Chondrocyte (in vitro differentiated cells): Measurements from ENCODE around the gene MAFB. TPM values are rescaled to one million over a fixed set of nuclear protein-coding genes. Genes with fewer than 3 reads are reported as not detected.
A peak's percentile ranks its signal among the peaks of the same experiment; 100 is the strongest.

Experiments used
- DNase-seq: peaks from one replicate; pipeline ENCODE4 v3.0.0; 2021; ENCODE audit warnings: mixed read lengths, low spot score
- H3K27ac Mint-ChIP-seq: one replicate; pipeline ENCODE4 v1.8.0; 2021; ENCODE audit warnings: mild to moderate bottlenecking, moderate library complexity, mixed read lengths; ENCODE audit not compliant: unreplicated experiment
- H3K27me3 Mint-ChIP-seq: 2 replicates; pipeline ENCODE4 v1.8.0; 2021; ENCODE audit warnings: low read depth, mixed read lengths
- H3K36me3 Mint-ChIP-seq: 2 replicates; pipeline ENCODE4 v1.8.0; 2021; ENCODE audit warnings: low read depth, mixed read lengths
- H3K4me1 Mint-ChIP-seq: 2 replicates; pipeline ENCODE4 v1.8.0; 2021; ENCODE audit warnings: low read depth, mild to moderate bottlenecking, mixed read lengths
- H3K4me3 Mint-ChIP-seq: one replicate; pipeline ENCODE4 v1.8.0; 2021; ENCODE audit warnings: mild to moderate bottlenecking, moderate library complexity, mixed read lengths; ENCODE audit not compliant: unreplicated experiment
- H3K9me3 Mint-ChIP-seq: 2 replicates; pipeline ENCODE4 v1.8.0; 2021; ENCODE audit warnings: low read depth, mixed read lengths
- CTCF ChIP-seq: fragments of 200-600 bp; sonication (generic); IDR thresholded peaks from 2 replicates; pipeline ENCODE4 v1.5.0; 2021; ENCODE audit warnings: antibody characterized with exemption, mild to moderate bottlenecking, moderate library complexity
- total RNA-seq: library from RNA; stranded (reverse); gene quantifications from 3 replicates; pipeline ENCODE4 v1.2.1, GENCODE V29; 2021

Gene MAFB
- total RNA-seq, 1 donor from 2014 or later, result 4.2 TPM

GRCh38 chr20:40651151-40651550, 37.9 kb downstream of the MAFB start:
- Mint-ChIP-seq H3K36me3 (no peaks in the 10 kb centered on the region), H3K4me1 (peaks cover 59% of the 10 kb centered on the region), H3K27ac (peak overlapping the region; percentile 39), H3K9me3 (no peaks in the 10 kb centered on the region), H3K4me3 (no peak overlapping the region), H3K27me3 (no peaks in the 10 kb centered on the region)
- no peak for DNase-seq
- no peak for TF ChIP-seq CTCF

GRCh38 chr20:40650707-40651106, 38.3 kb downstream of the MAFB start:
- Mint-ChIP-seq H3K36me3 (no peaks in the 10 kb centered on the region), H3K4me3 (no peak overlapping the region), H3K27me3 (no peaks in the 10 kb centered on the region), H3K27ac (no peak overlapping the region), H3K9me3 (no peaks in the 10 kb centered on the region), H3K4me1 (peaks cover 63% of the 10 kb centered on the region)
- TF ChIP-seq CTCF, result no peak
- DNase-seq, result no peak

- Mint-ChIP-seq H3K9me3 (no peaks in the 10 kb centered on the region), H3K4me1 (peaks cover 61% of the 10 kb centered on the region), H3K4me3 (no peak overlapping the region), H3K27me3 (no peaks in the 10 kb centered on the region), H3K36me3 (no peaks in the 10 kb centered on the region), H3K27ac (no peak overlapping the region)
- no peak for DNase-seq
- no peak for TF ChIP-seq CTCF
These were observed 40.6 kb downstream of the MAFB start for GRCh38 chr20:40648210-40649072.

DNA sequence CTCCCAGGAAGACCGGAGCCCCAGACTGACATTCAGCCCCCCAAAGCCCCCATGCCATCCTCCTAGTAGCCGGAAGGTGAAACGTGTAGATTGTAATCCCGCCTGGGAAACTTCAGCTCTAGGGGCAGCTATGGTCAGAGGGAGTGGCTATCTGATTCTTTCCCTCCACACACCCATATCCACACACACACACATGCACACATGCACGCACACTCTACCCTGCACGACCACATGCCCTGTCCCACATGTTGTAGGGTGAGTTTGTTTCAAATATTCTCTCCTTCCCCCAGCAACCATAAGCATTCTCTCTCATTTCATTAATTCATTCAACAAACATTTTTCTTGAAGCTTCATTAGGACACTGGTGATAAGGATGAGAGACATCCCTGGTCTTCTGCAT, 42.2 kb downstream of the MAFB start:
- H3K9me3 Mint-ChIP-seq, result no peaks in the 10 kb centered on the region
- H3K4me1 Mint-ChIP-seq, result peaks cover 52% of the 10 kb centered on the region
- H3K27me3 Mint-ChIP-seq, result no peaks in the 10 kb centered on the region
- no peak for DNase-seq
- no peak for TF ChIP-seq CTCF
- no peak overlapping the region for H3K27ac Mint-ChIP-seq
- no peak overlapping the region for H3K4me3 Mint-ChIP-seq
- no peaks in the 10 kb centered on the region for H3K36me3 Mint-ChIP-seq

DNA sequence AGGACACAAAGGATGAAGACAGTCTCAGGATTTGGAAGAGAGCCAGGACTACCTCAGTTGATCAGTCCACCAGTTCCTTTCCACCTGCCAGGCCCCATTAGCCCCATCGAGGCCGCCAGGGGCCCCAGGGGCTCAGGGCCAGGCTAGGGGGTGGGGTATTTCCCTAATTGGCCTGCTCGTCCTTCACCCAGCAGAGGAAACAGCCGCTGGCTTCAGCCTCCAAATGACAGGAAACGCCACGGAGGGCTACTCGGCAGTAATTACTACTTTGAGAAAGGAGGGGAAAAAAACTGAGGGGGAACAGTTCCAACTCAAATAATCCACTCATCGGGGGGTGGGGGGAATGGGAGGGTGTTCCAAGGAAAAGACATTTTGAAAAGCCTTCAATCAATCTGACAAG, 42.7 kb downstream of the MAFB start:
- TF ChIP-seq CTCF, result no peak
- no peaks in the 10 kb centered on the region for H3K27me3 Mint-ChIP-seq
- DNase-seq, result no peak
- peaks cover 47% of the 10 kb centered on the region for H3K4me1 Mint-ChIP-seq
- H3K27ac Mint-ChIP-seq, result no peak overlapping the region
- no peaks in the 10 kb centered on the region for H3K9me3 Mint-ChIP-seq
- no peak overlapping the region for H3K4me3 Mint-ChIP-seq
- no peaks in the 10 kb centered on the region for H3K36me3 Mint-ChIP-seq
